Colonic mucosa (tissue), 4 donors: Measurements from ENCODE around the gene GMPR. TPM values are rescaled to one million over a fixed set of nuclear protein-coding genes. Genes with fewer than 3 reads are reported as not detected.
A peak's percentile ranks its signal among the peaks of the same experiment; 100 is the strongest.

ENCODE experiments used
- DNase-seq: peaks from one replicate; pipeline ENCODE4 v3.0.0-alpha.2; 2020
- H3K27ac ChIP-seq: fragments of 200-600 bp; one replicate; pipeline ENCODE4 v1.8.0; 2021
- H3K27me3 ChIP-seq: fragments of 200-600 bp; one replicate; pipeline ENCODE4 v1.8.0; 2021
- H3K36me3 ChIP-seq: fragments of 200-600 bp; one replicate; pipeline ENCODE4 v1.8.0; 2021
- H3K4me1 ChIP-seq: fragments of 200-600 bp; one replicate; pipeline ENCODE4 v1.8.0; 2021; ENCODE audit warnings: mild to moderate bottlenecking
- H3K4me3 ChIP-seq: fragments of 200-600 bp; one replicate; pipeline ENCODE4 v1.8.0; 2021
- H3K9ac ChIP-seq, 2 donors: one replicate each; pipeline ENCODE4 v1.7.0; 2013; ENCODE audit warnings: control low read depth in 2 of 2, low read depth in 2 of 2, low read length in 2 of 2
- H3K9me3 ChIP-seq: fragments of 200-600 bp; one replicate; pipeline ENCODE4 v1.8.0; 2021
- intact Hi-C: fragments of 100-400 bp; cut with DNase I; formaldehyde crosslinking; loops from one replicate; pipeline ENCODE4 v1.14.1; 2022
- total RNA-seq, 2 donors: library from RNA; stranded (reverse); fragmentation: NEBNext Ultra II Directional in 1 of 2; extraction: Animal tissue kit (Norgen Biotek cat#: 25700) in 1 of 2; gene quantifications; one replicate each; pipeline ENCODE4 v1.2.1, GENCODE V29; 2021
- TF ChIP-seq, protein P1 (sequence below): fragments of 200-600 bp; IDR thresholded peaks from one replicate; pipeline ENCODE4 v1.8.0; 2022; ENCODE audit warnings: antibody characterized with exemption, mild to moderate bottlenecking
- donor health status: healthy.
- donor health status: DM: no; HTN: no; CAD: no.
- donor health status: DM: no; HTN: no; CAD: no.

The GMPR gene
- total RNA-seq, 2 donors from 2014 or later = 3.4 to 4.7 TPM

- DNase-seq = peak; percentile 66
- intact Hi-C loops = loop anchor here (5.0 kb wide), 1 partner anchor 514 kb away; no protein-coding TSS in a partner anchor
- Histone ChIP-seq H3K9ac (no peak overlapping the region), H3K27me3 (no peaks in the 10 kb centered on the region), H3K4me3 (no peak overlapping the region), H3K36me3 (no peaks in the 10 kb centered on the region), H3K27ac (no peak overlapping the region), H3K4me1 (no peaks in the 10 kb centered on the region), H3K9me3 (no peaks in the 10 kb centered on the region)
- TF ChIP-seq, protein P1, sequence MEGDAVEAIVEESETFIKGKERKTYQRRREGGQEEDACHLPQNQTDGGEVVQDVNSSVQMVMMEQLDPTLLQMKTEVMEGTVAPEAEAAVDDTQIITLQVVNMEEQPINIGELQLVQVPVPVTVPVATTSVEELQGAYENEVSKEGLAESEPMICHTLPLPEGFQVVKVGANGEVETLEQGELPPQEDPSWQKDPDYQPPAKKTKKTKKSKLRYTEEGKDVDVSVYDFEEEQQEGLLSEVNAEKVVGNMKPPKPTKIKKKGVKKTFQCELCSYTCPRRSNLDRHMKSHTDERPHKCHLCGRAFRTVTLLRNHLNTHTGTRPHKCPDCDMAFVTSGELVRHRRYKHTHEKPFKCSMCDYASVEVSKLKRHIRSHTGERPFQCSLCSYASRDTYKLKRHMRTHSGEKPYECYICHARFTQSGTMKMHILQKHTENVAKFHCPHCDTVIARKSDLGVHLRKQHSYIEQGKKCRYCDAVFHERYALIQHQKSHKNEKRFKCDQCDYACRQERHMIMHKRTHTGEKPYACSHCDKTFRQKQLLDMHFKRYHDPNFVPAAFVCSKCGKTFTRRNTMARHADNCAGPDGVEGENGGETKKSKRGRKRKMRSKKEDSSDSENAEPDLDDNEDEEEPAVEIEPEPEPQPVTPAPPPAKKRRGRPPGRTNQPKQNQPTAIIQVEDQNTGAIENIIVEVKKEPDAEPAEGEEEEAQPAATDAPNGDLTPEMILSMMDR = peak; percentile 98
These were observed 31.8 kb upstream of the GMPR start for GRCh38 chr6:16206595-16207037.

DNA sequence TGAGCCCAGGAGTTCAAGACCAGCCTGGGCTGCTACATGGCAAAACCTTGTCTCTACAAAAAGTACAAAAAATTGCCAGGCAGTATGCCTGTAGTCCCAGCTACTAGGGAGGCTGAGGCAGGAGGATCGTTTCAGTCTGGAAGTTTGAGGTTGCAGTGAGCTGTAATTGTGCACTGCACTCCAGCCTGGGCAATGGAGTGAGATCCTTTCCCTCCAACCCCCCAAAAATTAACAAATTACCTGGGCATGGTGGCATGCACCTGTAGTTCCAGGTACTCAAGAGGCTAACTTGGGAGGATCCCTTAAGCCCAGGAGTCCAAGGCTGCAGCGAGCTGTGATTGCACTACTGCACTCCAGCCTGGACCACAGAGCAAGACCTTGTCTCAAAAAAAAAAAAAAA is 29.4 kb upstream of the GMPR start:
- H3K27ac ChIP-seq = no peak overlapping the region
- no peak for DNase-seq
- no peaks in the 10 kb centered on the region for H3K9me3 ChIP-seq
- TF ChIP-seq, protein P1 = no peak
- no peak overlapping the region for H3K9ac ChIP-seq
- H3K4me1 ChIP-seq = no peaks in the 10 kb centered on the region
- intact Hi-C loops = loop anchor here (5.0 kb wide), 1 partner anchor 517 kb away; no protein-coding TSS in a partner anchor
- H3K36me3 ChIP-seq = no peaks in the 10 kb centered on the region
- no peak overlapping the region for H3K4me3 ChIP-seq
- no peaks in the 10 kb centered on the region for H3K27me3 ChIP-seq

- H3K27ac ChIP-seq = no peak overlapping the region
- intact Hi-C loops = loop anchor here (5.0 kb wide), 1 partner anchor 517 kb away; no protein-coding TSS in a partner anchor
- no peak for DNase-seq
- peak overlapping the region in 1 of 2 donors; percentile 14 for H3K9ac ChIP-seq
- H3K4me3 ChIP-seq = no peak overlapping the region
- H3K36me3 ChIP-seq = no peaks in the 10 kb centered on the region
- H3K4me1 ChIP-seq = no peaks in the 10 kb centered on the region
- H3K27me3 ChIP-seq = no peaks in the 10 kb centered on the region
- TF ChIP-seq, protein P1 = no peak
- no peaks in the 10 kb centered on the region for H3K9me3 ChIP-seq
These were observed 28.8 kb upstream of the GMPR start for GRCh38 chr6:16209539-16209938.

GRCh38 chr6:16212276-16212675 is 26.1 kb upstream of the GMPR start:
- no peak overlapping the region for H3K27ac ChIP-seq
- no peak for DNase-seq
- TF ChIP-seq, protein P1 = no peak
- no peaks in the 10 kb centered on the region for H3K27me3 ChIP-seq
- intact Hi-C loops = no loop called here
- no peaks in the 10 kb centered on the region for H3K36me3 ChIP-seq
- no peaks in the 10 kb centered on the region for H3K9me3 ChIP-seq
- no peak overlapping the region for H3K4me3 ChIP-seq
- H3K9ac ChIP-seq = no peak overlapping the region
- no peaks in the 10 kb centered on the region for H3K4me1 ChIP-seq

GRCh38 chr6:16216501-16217155 is 21.8 kb upstream of the GMPR start:
- H3K9ac ChIP-seq = no peak overlapping the region
- no peaks in the 10 kb centered on the region for H3K27me3 ChIP-seq
- TF ChIP-seq, protein P1 = no peak
- peak; percentile 16 for DNase-seq
- intact Hi-C loops = no loop called here
- no peaks in the 10 kb centered on the region for H3K4me1 ChIP-seq
- H3K27ac ChIP-seq = no peak overlapping the region
- no peak overlapping the region for H3K4me3 ChIP-seq
- no peaks in the 10 kb centered on the region for H3K36me3 ChIP-seq
- no peaks in the 10 kb centered on the region for H3K9me3 ChIP-seq
